Thyroid gland (tissue), 4 donors: Measurements from ENCODE around the gene PPP4R1. TPM values are rescaled to one million over a fixed set of nuclear protein-coding genes. Genes with fewer than 3 reads are reported as not detected.

Experiments
- DNase-seq, 2 donors: peaks; one replicate each; pipeline ENCODE4 v3.0.0-alpha.2; 2019
- H3K27ac ChIP-seq, 3 donors: fragments of 200-600 bp; sonication (generic); 1 replicate in 2 of 3; 2 replicates in 1 of 3; pipeline ENCODE4 v1.5.1; 2016 to 2019; ENCODE audit warnings: mild to moderate bottlenecking in 1 of 3, moderate library complexity in 1 of 3
- H3K27me3 ChIP-seq: fragments of 200-600 bp; sonication (generic); one replicate; pipeline ENCODE4 v1.5.1; 2019
- H3K36me3 ChIP-seq, 2 donors: fragments of 200-600 bp; sonication (generic); one replicate each; pipeline ENCODE4 v1.5.1; 2016 to 2019
- H3K4me1 ChIP-seq, 2 donors: fragments of 200-600 bp; sonication (generic); one replicate each; pipeline ENCODE4 v1.5.1; 2017 to 2019
- H3K4me3 ChIP-seq, 3 donors: fragments of 200-600 bp; sonication (generic); replicated peaks in 1 of 3; 1 replicate in 2 of 3; 2 replicates in 1 of 3; pipeline ENCODE4 v1.5.1; 2016; ENCODE audit warnings: mild to moderate bottlenecking in 1 of 3
- H3K9me3 ChIP-seq: fragments of 200-600 bp; sonication (generic); one replicate; pipeline ENCODE4 v1.5.1; 2017
- POLR2A ChIP-seq, 2 donors: fragments of 450-650 bp; IDR thresholded peaks; one replicate each; pipeline ENCODE4 v1.6.1; 2017; ENCODE audit warnings: antibody characterized with exemption in 2 of 2, mild to moderate bottlenecking in 2 of 2, moderate library complexity in 1 of 2
- WGBS, 2 donors: methylation state at CpG; one replicate each; pipeline ENCODE4 v1.1.5; 2017; 5-methylcytosine and 5-hydroxymethylcytosine counted together
- intact Hi-C: fragments of 100-400 bp; cut with DNase I; formaldehyde crosslinking; loops from one replicate; pipeline ENCODE4 v1.15.1; 2023
- total RNA-seq, 4 donors: library from RNA; depleted of rRNA; stranded (reverse); fragments of >200 nt; gene quantifications; one replicate each; pipeline ENCODE4 v1.2.3, GENCODE V29; 2016
- TF ChIP-seq, protein P1 (sequence below), 6 experiments: fragments of 200-600 bp in 3 of 6; fragments of 450-650 bp in 3 of 6; sonication (generic) in 3 of 6; IDR thresholded peaks; one replicate each; pipeline ENCODE4 v1.5.1; 2016 to 2019; ENCODE audit warnings: antibody characterized with exemption in 6 of 6, mild to moderate bottlenecking in 2 of 6, inconsistent platforms in 1 of 6, moderate library complexity in 1 of 6

The PPP4R1 gene
- total RNA-seq, 4 donors from 2014 or later = 95.5 to 170 (median 110) TPM

DNA sequence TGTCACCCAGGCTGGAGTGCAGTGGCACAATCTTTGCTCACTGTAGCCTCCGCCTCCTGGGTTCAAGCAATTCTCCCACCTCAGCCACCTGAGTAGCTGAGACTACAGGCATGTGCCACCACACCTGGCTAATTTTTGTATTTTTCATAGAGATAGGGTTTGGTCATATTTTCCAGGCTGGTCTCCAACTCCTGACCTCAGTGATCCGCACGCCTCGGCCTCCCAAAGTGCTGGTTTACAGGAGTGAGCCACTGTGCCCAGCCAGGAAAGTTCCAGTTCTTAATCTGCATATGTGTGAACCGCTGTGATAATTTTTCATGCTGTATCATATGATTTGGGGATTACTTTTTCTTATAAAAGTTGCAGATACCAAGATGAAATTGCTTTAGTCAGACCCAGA lies 14.6 kb upstream of the PPP4R1 start:
- Histone ChIP-seq H3K4me3 (no peak overlapping the region), H3K9me3 (no peaks in the 10 kb centered on the region), H3K27ac (no peak overlapping the region), H3K27me3 (no peaks in the 10 kb centered on the region), H3K36me3 (no peaks in the 10 kb centered on the region), H3K4me1 (no peaks in the 10 kb centered on the region)
- TF ChIP-seq, protein P1, sequence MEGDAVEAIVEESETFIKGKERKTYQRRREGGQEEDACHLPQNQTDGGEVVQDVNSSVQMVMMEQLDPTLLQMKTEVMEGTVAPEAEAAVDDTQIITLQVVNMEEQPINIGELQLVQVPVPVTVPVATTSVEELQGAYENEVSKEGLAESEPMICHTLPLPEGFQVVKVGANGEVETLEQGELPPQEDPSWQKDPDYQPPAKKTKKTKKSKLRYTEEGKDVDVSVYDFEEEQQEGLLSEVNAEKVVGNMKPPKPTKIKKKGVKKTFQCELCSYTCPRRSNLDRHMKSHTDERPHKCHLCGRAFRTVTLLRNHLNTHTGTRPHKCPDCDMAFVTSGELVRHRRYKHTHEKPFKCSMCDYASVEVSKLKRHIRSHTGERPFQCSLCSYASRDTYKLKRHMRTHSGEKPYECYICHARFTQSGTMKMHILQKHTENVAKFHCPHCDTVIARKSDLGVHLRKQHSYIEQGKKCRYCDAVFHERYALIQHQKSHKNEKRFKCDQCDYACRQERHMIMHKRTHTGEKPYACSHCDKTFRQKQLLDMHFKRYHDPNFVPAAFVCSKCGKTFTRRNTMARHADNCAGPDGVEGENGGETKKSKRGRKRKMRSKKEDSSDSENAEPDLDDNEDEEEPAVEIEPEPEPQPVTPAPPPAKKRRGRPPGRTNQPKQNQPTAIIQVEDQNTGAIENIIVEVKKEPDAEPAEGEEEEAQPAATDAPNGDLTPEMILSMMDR (IDR thresholded peaks at IDR 0.05) = no peak
- no peak for TF ChIP-seq POLR2A (IDR thresholded peaks at IDR 0.05)
- WGBS, 2 donors = 92 to 96% methylated on average over 5 of the region's 5 CpGs
- no peak for DNase-seq
- intact Hi-C loops = no loop called here

- TF ChIP-seq, protein P1 (IDR thresholded peaks at IDR 0.05) = no peak
- H3K27me3 ChIP-seq = no peaks in the 10 kb centered on the region
- H3K9me3 ChIP-seq = no peaks in the 10 kb centered on the region
- H3K4me1 ChIP-seq = no peaks in the 10 kb centered on the region
- H3K36me3 ChIP-seq = no peaks in the 10 kb centered on the region
- 46 to 70% methylated on average over 3 of the region's 3 CpGs for WGBS, 2 donors
- H3K27ac ChIP-seq = no peak overlapping the region
- intact Hi-C loops = no loop called here
- DNase-seq = no peak
- no peak overlapping the region for H3K4me3 ChIP-seq
Measured at GRCh38 chr18:9627642-9628041, 13.3 kb upstream of the PPP4R1 start.

DNA sequence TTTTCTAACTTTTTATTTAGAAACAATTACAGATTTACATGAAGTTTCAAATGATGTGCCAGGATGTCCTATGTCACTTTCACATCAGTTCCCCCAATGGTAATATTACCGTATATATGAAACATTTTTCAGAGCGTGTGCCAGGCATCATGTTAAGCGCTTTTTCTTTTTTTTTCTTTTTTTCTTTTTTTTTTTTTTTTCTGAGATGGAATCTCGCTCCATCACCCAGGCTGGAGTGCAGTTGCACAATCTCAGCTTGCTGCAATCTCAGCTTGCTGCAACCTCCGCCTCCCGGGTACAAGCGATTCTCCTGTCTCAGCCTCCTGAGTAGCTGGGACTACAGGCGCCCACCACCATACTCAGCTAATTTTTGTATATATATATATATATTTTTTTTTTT lies 5.6 kb upstream of the PPP4R1 start:
- Histone ChIP-seq H3K27ac (no peak overlapping the region), H3K4me1 (peaks cover 4 to 6% of the 10 kb centered on the region in 2 donors), H3K27me3 (no peaks in the 10 kb centered on the region), H3K9me3 (no peaks in the 10 kb centered on the region), H3K36me3 (no peaks in the 10 kb centered on the region), H3K4me3 (no peak overlapping the region)
- 88% methylated on average over 8 of the region's 8 CpGs for WGBS, 2 donors
- intact Hi-C loops = loop anchor here (10.0 kb wide), 1 partner anchor 115 kb away; no protein-coding TSS in a partner anchor
- DNase-seq = no peak
- TF ChIP-seq, protein P1 (IDR thresholded peaks at IDR 0.05) = no peak
- no peak for TF ChIP-seq POLR2A (IDR thresholded peaks at IDR 0.05)

GRCh38 chr18:9619545-9619944 lies 5.2 kb upstream of the PPP4R1 start:
- Histone ChIP-seq H3K27me3 (no peaks in the 10 kb centered on the region), H3K4me1 (peaks cover 4 to 6% of the 10 kb centered on the region in 2 donors), H3K9me3 (no peaks in the 10 kb centered on the region), H3K36me3 (no peaks in the 10 kb centered on the region), H3K4me3 (no peak overlapping the region), H3K27ac (no peak overlapping the region)
- no peak for TF ChIP-seq POLR2A (IDR thresholded peaks at IDR 0.05)
- TF ChIP-seq, protein P1 (IDR thresholded peaks at IDR 0.05) = no peak
- WGBS, 2 donors = 51 to 77% methylated on average over 1 of the region's 1 CpG
- intact Hi-C loops = loop anchor here (10.0 kb wide), 1 partner anchor 115 kb away; no protein-coding TSS in a partner anchor
- DNase-seq = no peak

GRCh38 chr18:9619056-9619455 lies 4.7 kb upstream of the PPP4R1 start:
- no peak for DNase-seq
- intact Hi-C loops = loop anchor here (10.0 kb wide), 1 partner anchor 116 kb away; no protein-coding TSS in a partner anchor
- no peak overlapping the region for H3K27ac ChIP-seq

More at GRCh38 chr18:9619056-9619455, 4.7 kb upstream of the PPP4R1 start:
- H3K4me1 ChIP-seq = peaks cover 4 to 6% of the 10 kb centered on the region in 2 donors
- WGBS, 2 donors = 68 to 85% methylated on average over 3 of the region's 3 CpGs
- H3K27me3 ChIP-seq = no peaks in the 10 kb centered on the region
- no peak overlapping the region for H3K4me3 ChIP-seq
- H3K9me3 ChIP-seq = no peaks in the 10 kb centered on the region
- H3K36me3 ChIP-seq = no peaks in the 10 kb centered on the region
- no peak for TF ChIP-seq POLR2A (IDR thresholded peaks at IDR 0.05)
- TF ChIP-seq, protein P1 (IDR thresholded peaks at IDR 0.05) = no peak
